Retinal pigment epithelial cell (primary cell): ENCODE results near the gene FHOD3.

Experiments
- DNase-seq: peaks from one replicate; pipeline ENCODE4 v3.0.0-alpha.2; 2010; ENCODE audit warnings: low read depth
- H3K4me3 ChIP-seq: 2 replicates; pipeline ENCODE4 v1.5.1; 2011; ENCODE audit warnings: mild to moderate bottlenecking, low read length, control low read depth, moderate library complexity
- TF ChIP-seq, protein P1 (sequence below): conservative IDR thresholded peaks from 2 replicates; pipeline ENCODE4 v1.5.1; 2011; ENCODE audit warnings: low read depth, low read length, control low read depth, inconsistent platforms

Gene FHOD3

DNA sequence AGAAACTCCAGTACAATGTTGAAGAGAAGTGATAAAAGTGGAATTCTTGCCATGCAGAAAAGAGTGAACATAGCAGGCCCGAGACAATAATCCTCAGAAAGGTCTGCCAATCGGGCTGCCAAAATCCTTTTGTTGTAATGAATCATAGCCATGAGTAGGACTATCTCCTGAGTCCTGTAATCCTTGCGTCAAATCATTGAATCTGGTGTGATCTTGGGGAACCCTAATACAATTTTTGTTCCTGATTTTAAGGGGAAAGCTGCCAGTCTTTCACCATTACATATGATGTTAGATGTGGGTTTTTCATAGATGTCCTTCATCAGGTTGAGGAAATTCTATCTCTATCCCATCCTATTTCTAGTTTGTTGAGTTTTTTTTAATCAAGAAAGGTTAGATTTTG is 529.0 kb downstream of the FHOD3 start:
- H3K4me3 ChIP-seq: no peak overlapping the region
- DNase-seq: no peak
- TF ChIP-seq, protein P1, sequence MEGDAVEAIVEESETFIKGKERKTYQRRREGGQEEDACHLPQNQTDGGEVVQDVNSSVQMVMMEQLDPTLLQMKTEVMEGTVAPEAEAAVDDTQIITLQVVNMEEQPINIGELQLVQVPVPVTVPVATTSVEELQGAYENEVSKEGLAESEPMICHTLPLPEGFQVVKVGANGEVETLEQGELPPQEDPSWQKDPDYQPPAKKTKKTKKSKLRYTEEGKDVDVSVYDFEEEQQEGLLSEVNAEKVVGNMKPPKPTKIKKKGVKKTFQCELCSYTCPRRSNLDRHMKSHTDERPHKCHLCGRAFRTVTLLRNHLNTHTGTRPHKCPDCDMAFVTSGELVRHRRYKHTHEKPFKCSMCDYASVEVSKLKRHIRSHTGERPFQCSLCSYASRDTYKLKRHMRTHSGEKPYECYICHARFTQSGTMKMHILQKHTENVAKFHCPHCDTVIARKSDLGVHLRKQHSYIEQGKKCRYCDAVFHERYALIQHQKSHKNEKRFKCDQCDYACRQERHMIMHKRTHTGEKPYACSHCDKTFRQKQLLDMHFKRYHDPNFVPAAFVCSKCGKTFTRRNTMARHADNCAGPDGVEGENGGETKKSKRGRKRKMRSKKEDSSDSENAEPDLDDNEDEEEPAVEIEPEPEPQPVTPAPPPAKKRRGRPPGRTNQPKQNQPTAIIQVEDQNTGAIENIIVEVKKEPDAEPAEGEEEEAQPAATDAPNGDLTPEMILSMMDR: no peak

DNA sequence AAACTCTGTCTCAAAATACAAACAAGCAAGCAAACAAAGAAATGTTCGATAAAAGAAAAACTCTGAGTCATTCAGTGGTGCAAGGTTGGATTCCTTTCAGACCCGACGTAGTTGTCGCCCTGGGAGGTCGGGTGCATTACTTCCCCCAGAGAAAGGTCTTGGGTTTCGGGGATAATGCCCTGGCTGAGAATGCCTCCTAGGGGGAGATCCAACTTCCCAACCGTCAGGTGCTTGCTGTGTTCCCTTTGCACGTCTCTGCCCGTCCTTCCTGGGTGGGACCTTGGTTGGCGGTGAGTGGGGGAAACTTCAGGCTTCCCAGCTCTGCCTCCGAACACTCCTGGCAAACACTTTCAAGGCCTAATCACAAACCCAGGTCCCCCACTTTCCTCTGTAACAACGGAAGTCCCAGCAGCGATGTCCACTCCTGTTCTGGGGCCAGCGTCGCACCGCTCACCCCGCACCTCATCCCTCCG is 530.7 kb downstream of the FHOD3 start:
- no peak for DNase-seq

GRCh38 chr18:36828630-36829361 is 531.3 kb downstream of the FHOD3 start, which contains the start of the genes KIAA1328 and TPGS2:
TSS of gene KIAA1328 (plus strand) at chr18:36829127. CDS start at chr18:36829139, 12 bp downstream.
TSS of gene TPGS2 (minus strand) at chr18:36829002. CDS start at chr18:36828767, 235 bp downstream.
- DNase-seq: no peak
- H3K4me3 ChIP-seq: peak within 1 kb of the TSS; percentile 83
- TF ChIP-seq, protein P1: peak; percentile 38

More for the DNA sequence above, 530.7 kb downstream of the FHOD3 start:
- peak overlapping the region; percentile 83 for H3K4me3 ChIP-seq
- TF ChIP-seq, protein P1: no peak
